Mesendoderm (in vitro differentiated cells): ENCODE data around the gene TMEM94.

ENCODE experiments used
- DNase-seq: peaks from one replicate; pipeline ENCODE4 v3.0.0; 2013
- H2AK5ac ChIP-seq: 2 replicates; pipeline ENCODE4 v1.6.1; 2013; ENCODE audit warnings: low read length, inconsistent platforms
- H2BK120ac ChIP-seq: 2 replicates; pipeline ENCODE4 v1.6.1; 2013; ENCODE audit warnings: low read depth, mild to moderate bottlenecking, low read length, moderate library complexity, mixed read lengths
- H2BK15ac ChIP-seq: replicated peaks from 2 replicates; pipeline ENCODE4 v1.6.1; 2013; ENCODE audit warnings: low read depth, mild to moderate bottlenecking, moderate library complexity
- H2BK5ac ChIP-seq: 2 replicates; pipeline ENCODE4 v1.6.1; 2013; ENCODE audit warnings: low read length, inconsistent platforms
- H3K18ac ChIP-seq: 2 replicates; pipeline ENCODE4 v1.6.1; 2013; ENCODE audit warnings: mild to moderate bottlenecking, low read length, mixed read lengths
- H3K23ac ChIP-seq: one replicate; pipeline ENCODE4 v1.6.1; 2013; ENCODE audit warnings: low read length
- H3K27ac ChIP-seq: 2 replicates; pipeline ENCODE4 v1.5.1; 2013; ENCODE audit warnings: low read depth, mild to moderate bottlenecking, inconsistent platforms, low read length, moderate library complexity
- H3K27me3 ChIP-seq: 2 replicates; pipeline ENCODE4 v1.6.1; 2013; ENCODE audit warnings: low read length, control low read depth, mild to moderate bottlenecking, inconsistent platforms; ENCODE audit not compliant: insufficient read depth, poor library complexity
- H3K36me3 ChIP-seq: 2 replicates; pipeline ENCODE4 v1.6.1; 2013; ENCODE audit warnings: low read length, inconsistent platforms; ENCODE audit not compliant: control insufficient read depth, insufficient read depth
- H3K4ac ChIP-seq: one replicate; pipeline ENCODE4 v1.6.1; 2013; ENCODE audit warnings: low read depth, mild to moderate bottlenecking, low read length, moderate library complexity
- H3K4me1 ChIP-seq: 2 replicates; pipeline ENCODE4 v1.6.1; 2013; ENCODE audit warnings: low read depth, low read length, inconsistent platforms; ENCODE audit not compliant: control insufficient read depth
- H3K4me2 ChIP-seq: 2 replicates; pipeline ENCODE4 v1.6.1; 2013; ENCODE audit warnings: low read length
- H3K4me3 ChIP-seq: 2 replicates; pipeline ENCODE4 v1.5.1; 2013; ENCODE audit warnings: mild to moderate bottlenecking, low read length
- H3K56ac ChIP-seq: one replicate; pipeline ENCODE4 v1.6.1; 2013; ENCODE audit warnings: low read length
- H3K79me1 ChIP-seq: 2 replicates; pipeline ENCODE4 v1.6.1; 2013; ENCODE audit warnings: low read length, inconsistent platforms
- H3K79me2 ChIP-seq: 2 replicates; pipeline ENCODE4 v1.6.1; 2013; ENCODE audit warnings: mild to moderate bottlenecking, low read length; ENCODE audit not compliant: control insufficient read depth, insufficient read depth
- H3K9ac ChIP-seq: 2 replicates; pipeline ENCODE4 v1.6.1; 2013; ENCODE audit warnings: low read length, inconsistent platforms
- H4K5ac ChIP-seq: one replicate; pipeline ENCODE4 v1.6.1; 2013; ENCODE audit warnings: low read length
- H4K8ac ChIP-seq: one replicate; pipeline ENCODE4 v1.6.1; 2013; ENCODE audit warnings: low read depth, mild to moderate bottlenecking, control low read depth, low read length, moderate library complexity
- WGBS: extraction: QIAGEN DNeasy Blood & Tissue Kit; methylation state at CpG from one replicate; pipeline ENCODE4 v1.1.7; 2013; ENCODE audit warnings: low lambda C conversion rate, missing lambda C conversion rate; ENCODE audit not compliant: insufficient coverage; ENCODE audit errors: extremely low coverage; 5-methylcytosine and 5-hydroxymethylcytosine counted together

Gene TMEM94

GRCh38 chr17:75509528-75510258 lies 53.3 kb downstream of the TMEM94 start:
- no peak for DNase-seq
- Histone ChIP-seq H3K23ac (no peak overlapping the region), H3K56ac (no peak overlapping the region), H3K36me3 (no peaks in the 10 kb centered on the region), H3K4me3 (no peak overlapping the region), H2AK5ac (no peak overlapping the region), H3K9ac (no peak overlapping the region), H3K4me2 (no peak overlapping the region), H3K79me2 (peaks cover 2% of the 10 kb centered on the region), H2BK5ac (no peak overlapping the region), H3K18ac (no peak overlapping the region), H3K27me3 (no peaks in the 10 kb centered on the region), H2BK120ac (no peak overlapping the region), H4K5ac (no peak overlapping the region), H2BK15ac (no peak overlapping the region), H3K4ac (no peak overlapping the region), H3K79me1 (peaks cover 7% of the 10 kb centered on the region), H4K8ac (no peak overlapping the region), H3K27ac (no peak overlapping the region), H3K4me1 (peaks cover 3% of the 10 kb centered on the region)
- WGBS = no CpG with 5 or more reads among the region's 19 CpGs

- H3K4me1 ChIP-seq = peaks cover 3% of the 10 kb centered on the region
- no peak overlapping the region for H3K18ac ChIP-seq
- no peak overlapping the region for H4K5ac ChIP-seq
- H2BK120ac ChIP-seq = no peak overlapping the region
- H3K23ac ChIP-seq = no peak overlapping the region
- H3K27ac ChIP-seq = no peak overlapping the region
- no peak overlapping the region for H4K8ac ChIP-seq
- DNase-seq = no peak
- peaks cover 8% of the 10 kb centered on the region for H3K79me1 ChIP-seq
- no peak overlapping the region for H2BK15ac ChIP-seq
- no peak overlapping the region for H2BK5ac ChIP-seq
- H3K79me2 ChIP-seq = peaks cover 2% of the 10 kb centered on the region
- H3K27me3 ChIP-seq = no peaks in the 10 kb centered on the region
- H3K4me3 ChIP-seq = no peak overlapping the region
- H3K4ac ChIP-seq = no peak overlapping the region
- whole genome bisulfite sequencing = no CpG with 5 or more reads among the region's 4 CpGs
- H3K9ac ChIP-seq = no peak overlapping the region
- H3K36me3 ChIP-seq = no peaks in the 10 kb centered on the region
- H3K56ac ChIP-seq = no peak overlapping the region
- H2AK5ac ChIP-seq = no peak overlapping the region
- H3K4me2 ChIP-seq = no peak overlapping the region
Observed at GRCh38 chr17:75511270-75511609, 54.8 kb downstream of the TMEM94 start.

- Histone ChIP-seq H4K5ac (no peak overlapping the region), H3K4ac (no peak overlapping the region), H3K18ac (no peak overlapping the region), H3K27me3 (no peaks in the 10 kb centered on the region), H3K4me2 (no peak overlapping the region), H3K79me1 (peaks cover 8% of the 10 kb centered on the region), H2BK120ac (no peak overlapping the region), H2BK5ac (no peak overlapping the region), H3K27ac (no peak overlapping the region), H3K9ac (no peak overlapping the region), H4K8ac (no peak overlapping the region), H3K4me3 (no peak overlapping the region), H2AK5ac (no peak overlapping the region), H3K23ac (no peak overlapping the region), H3K4me1 (peaks cover 3% of the 10 kb centered on the region), H3K56ac (no peak overlapping the region), H2BK15ac (no peak overlapping the region), H3K36me3 (no peaks in the 10 kb centered on the region), H3K79me2 (peaks cover 2% of the 10 kb centered on the region)
- WGBS = no CpG with 5 or more reads among the region's 13 CpGs
- no peak for DNase-seq
Observed at GRCh38 chr17:75511610-75512575, 55.5 kb downstream of the TMEM94 start.

- H2AK5ac ChIP-seq = no peak overlapping the region
- H3K23ac ChIP-seq = no peak overlapping the region
- H2BK15ac ChIP-seq = no peak overlapping the region
- no peaks in the 10 kb centered on the region for H3K36me3 ChIP-seq
- H3K4me2 ChIP-seq = no peak overlapping the region
- no peaks in the 10 kb centered on the region for H3K27me3 ChIP-seq
- H2BK120ac ChIP-seq = no peak overlapping the region
- no peak overlapping the region for H3K9ac ChIP-seq
- peaks cover 14% of the 10 kb centered on the region for H3K79me1 ChIP-seq
- H3K4ac ChIP-seq = no peak overlapping the region
- peaks cover 3% of the 10 kb centered on the region for H3K4me1 ChIP-seq
- no peak for DNase-seq
- H3K56ac ChIP-seq = peak overlapping the region; percentile 5
- no peak overlapping the region for H3K27ac ChIP-seq
- no peak overlapping the region for H3K18ac ChIP-seq
- H3K79me2 ChIP-seq = peaks cover 2% of the 10 kb centered on the region
- no peak overlapping the region for H4K5ac ChIP-seq
- WGBS = no CpG with 5 or more reads among the region's 10 CpGs
- no peak overlapping the region for H2BK5ac ChIP-seq
- H3K4me3 ChIP-seq = no peak overlapping the region
- no peak overlapping the region for H4K8ac ChIP-seq
Observed at GRCh38 chr17:75512926-75513640, 56.6 kb downstream of the TMEM94 start.

DNA sequence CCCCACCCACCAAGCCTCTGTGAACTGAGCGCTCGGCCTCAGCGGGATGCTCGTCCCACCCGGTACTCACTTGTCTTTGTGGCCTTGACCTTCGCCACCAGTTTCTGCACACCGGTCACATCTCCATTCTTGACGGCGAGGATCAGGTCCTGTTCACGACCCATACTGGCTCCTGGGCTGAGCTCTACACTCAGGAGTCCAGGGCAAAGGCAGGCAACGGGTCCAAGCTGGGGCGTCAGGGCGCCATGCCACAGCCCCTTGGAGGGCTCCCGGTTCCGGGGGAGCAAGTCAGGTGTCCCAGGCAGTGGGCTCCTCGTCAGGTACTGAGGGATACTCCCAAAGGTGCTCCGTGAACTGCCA lies 57.2 kb downstream of the TMEM94 start:
- no peak overlapping the region for H4K5ac ChIP-seq
- H3K4me1 ChIP-seq = peaks cover 3% of the 10 kb centered on the region
- H4K8ac ChIP-seq = no peak overlapping the region
- no peak overlapping the region for H3K27ac ChIP-seq
- no peak overlapping the region for H2BK5ac ChIP-seq
- no peak overlapping the region for H3K56ac ChIP-seq
- H3K79me2 ChIP-seq = peaks cover 2% of the 10 kb centered on the region
- H3K4ac ChIP-seq = no peak overlapping the region
- no peak overlapping the region for H3K18ac ChIP-seq
- H3K27me3 ChIP-seq = no peaks in the 10 kb centered on the region
- no peak overlapping the region for H3K9ac ChIP-seq
- H2BK15ac ChIP-seq = no peak overlapping the region
- no peak overlapping the region for H2BK120ac ChIP-seq
- no peak overlapping the region for H3K23ac ChIP-seq
- DNase-seq = no peak
- no peak overlapping the region for H2AK5ac ChIP-seq
- WGBS = no CpG with 5 or more reads among the region's 17 CpGs
- H3K36me3 ChIP-seq = no peaks in the 10 kb centered on the region
- H3K4me3 ChIP-seq = no peak overlapping the region
- H3K4me2 ChIP-seq = no peak overlapping the region
- H3K79me1 ChIP-seq = peaks cover 14% of the 10 kb centered on the region
